COR-L47 (cell line): ENCODE data around the gene IL2RG.

Experiments
- DNase-seq: peaks from one replicate; lab custom pipeline; 2025; lab: John Stamatoyannopoulos, UW

The IL2RG gene

DNA sequence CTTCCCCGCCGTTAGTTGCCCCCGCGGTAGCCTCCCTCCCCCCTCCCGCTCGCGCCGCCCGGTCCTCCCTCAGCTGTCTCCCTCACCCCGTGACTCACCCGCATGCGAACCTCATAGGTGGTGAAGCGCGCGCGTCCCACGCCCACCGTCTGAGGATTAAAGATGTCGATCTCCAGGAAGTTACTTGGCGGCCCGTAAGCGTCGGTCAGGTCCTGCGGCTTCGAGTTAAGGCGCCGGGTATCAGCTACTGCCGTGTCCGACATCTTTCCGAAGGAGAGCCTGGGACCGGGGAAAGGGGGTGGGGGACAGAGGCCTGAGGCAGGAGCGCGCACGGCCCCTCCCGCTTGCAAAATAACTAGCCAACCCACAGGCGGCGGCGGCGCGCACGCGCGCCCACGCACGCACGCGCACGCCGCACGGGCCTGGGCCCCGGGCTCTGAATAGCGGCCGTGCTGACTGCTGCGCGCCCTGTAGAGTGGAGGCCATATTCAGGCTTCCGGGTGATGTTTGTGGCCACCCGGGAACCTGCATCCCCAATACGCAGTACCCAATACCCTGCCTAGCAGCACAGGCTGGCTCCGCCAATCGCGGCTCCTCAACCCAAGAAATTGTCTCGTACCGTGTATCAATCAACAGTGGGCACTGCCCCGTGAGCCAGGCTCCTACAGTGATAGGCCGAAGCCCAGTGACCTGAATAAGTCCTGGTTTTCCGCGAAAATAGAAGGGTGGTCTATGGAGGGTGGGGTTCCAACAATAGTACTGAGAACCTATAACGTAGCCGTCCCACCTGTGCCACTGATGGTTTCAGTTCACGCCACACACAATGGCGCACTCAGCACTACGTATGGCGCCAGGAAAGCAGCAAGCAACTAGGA, 43.1 kb downstream of the IL2RG start, which contains the start of gene SNX12:
Gene SNX12 (minus strand): TSS at position 291 of the 875 bp plus-strand sequence. CDS start 28 bp downstream, at position 263.
- peak; percentile 85 for DNase-seq

DNA sequence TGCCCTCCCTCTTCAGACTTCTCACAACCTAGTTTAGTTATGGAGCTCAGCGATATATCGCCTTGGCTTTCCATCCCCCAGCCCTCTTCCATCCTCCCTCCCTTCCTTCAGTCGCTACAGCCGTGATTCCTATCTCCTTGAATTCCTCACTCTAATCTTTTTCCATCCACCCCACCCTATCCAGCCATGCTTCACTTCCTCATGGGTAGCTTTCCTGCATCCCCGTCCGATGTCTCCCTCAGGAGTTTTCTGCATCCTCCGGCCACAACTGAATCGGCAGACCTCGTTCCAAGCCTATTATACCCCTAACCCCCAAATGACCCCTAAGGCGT, 43.7 kb downstream of the IL2RG start:
- no peak for DNase-seq

DNA sequence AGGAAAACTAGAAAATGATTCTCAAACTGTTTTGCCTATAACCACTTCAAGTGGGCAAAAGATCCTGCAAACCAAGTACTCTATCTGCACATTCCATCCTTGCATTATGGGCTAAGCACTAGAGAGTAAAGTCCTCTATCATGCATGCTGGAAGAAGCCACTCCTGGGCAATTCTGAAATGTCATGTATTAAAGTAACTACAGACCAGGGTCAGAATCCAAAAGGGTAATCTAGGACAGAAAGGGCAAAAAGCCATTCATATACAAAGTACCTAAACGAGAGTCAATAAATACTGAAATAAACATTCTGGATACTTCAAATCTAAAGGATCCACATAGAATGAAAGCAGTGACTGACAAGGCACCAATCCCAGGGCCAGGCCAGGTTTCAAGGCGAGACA, 44.3 kb downstream of the IL2RG start:
- no peak for DNase-seq

DNA sequence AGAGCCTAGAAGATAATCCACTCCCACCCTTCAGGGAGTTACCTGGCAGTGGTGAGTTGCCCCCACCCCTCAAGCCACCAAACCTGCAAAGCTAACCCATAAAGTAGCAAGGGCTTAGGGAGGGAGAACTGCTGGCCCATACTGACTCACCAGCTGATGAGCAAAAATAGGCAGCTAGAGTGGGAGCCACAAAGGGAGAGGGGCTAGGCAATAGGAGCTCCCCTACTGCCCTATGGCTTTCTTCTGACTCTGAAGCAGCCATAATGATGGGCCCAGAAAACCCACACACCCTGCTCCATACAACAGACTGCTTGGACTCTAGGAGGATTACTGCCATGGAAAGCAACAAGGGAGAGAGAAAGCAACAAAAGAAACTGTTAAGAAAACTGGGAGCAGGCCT, 51.2 kb downstream of the IL2RG start:
- DNase-seq = no peak

DNA sequence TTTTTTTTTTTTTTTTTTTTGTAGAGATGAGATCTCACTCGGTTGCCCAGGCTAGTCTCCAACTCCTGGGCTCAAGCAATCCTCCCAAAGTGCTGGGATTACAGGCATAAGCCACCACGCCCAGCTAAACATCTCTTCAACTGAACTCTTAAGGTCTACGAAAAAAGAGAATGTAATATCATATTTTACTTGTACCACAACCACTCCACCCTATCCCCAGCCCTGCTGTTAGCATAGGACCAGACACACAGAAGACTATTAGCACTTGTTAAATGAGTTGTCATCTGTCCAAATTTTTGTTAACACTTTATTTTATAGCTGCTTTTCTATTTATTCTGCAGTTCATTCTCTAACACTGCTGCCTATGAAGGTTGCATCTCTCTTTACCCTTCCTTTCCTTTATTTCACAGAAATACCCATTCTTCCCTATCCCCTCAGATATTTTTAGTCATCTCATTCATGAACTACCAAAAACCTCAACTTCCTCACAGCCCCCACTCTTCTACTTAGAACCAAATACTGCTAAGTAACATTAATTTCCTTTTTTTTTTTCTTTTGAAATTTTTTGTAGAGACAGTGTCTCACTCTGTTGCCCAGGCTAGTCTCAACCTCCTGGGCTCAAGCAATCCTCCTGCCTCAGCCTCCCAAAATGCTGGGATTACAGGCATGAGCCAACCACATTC, 53.4 kb downstream of the IL2RG start:
- DNase-seq = no peak
